A549 (cell line): Measurements from ENCODE around the gene UBE2O. TPM values are rescaled to one million over a fixed set of nuclear protein-coding genes. Genes with fewer than 3 reads are reported as not detected.

Source experiments
- ATAC-seq, 2 experiments: fragments of 200-7000 bp in 1 of 2; fragments of >200 bp in 1 of 2; cut with Nextera tagmentation in 1 of 2; cut with Tn5 transposase in 1 of 2; 3 replicates each; pipeline versions ENCODE4 v1.8.0 to v1.9.1; 2018 to 2020; ENCODE audit warnings: mild to moderate bottlenecking in 1 of 2, moderate library complexity in 1 of 2
- CTCF ChIA-PET: fragments of 300-600 bp; sonication (Branson Sonifier 250); formaldehyde crosslinking; extraction: SDS; loops from one replicate; lab custom pipeline; 2021; ENCODE audit warnings: antibody characterized with exemption, inconsistent platforms; lab: Yijun Ruan, JAX
- POLR2A ChIA-PET: fragments of 350-600 bp; formaldehyde crosslinking; extraction: SDS; loops from one replicate; lab custom pipeline; 2021; ENCODE audit warnings: antibody characterized with exemption, inconsistent platforms; lab: Yijun Ruan, JAX
- DNase-seq, 2 experiments: peaks; one replicate each; pipeline versions ENCODE4 v3.0.0 to v3.0.0-alpha.2; 2011 to 2016; ENCODE audit warnings: low read depth in 1 of 2, low spot score in 1 of 2
- FAIRE-seq: peaks from 2 replicates; lab custom pipeline; 2011; peaks lifted over from hg19 to GRCh38; lab: Jason Lieb, UNC
- H3K27ac ChIP-seq, 2 experiments: fragments of >200 bp; sonication (Bioruptor Twin); formaldehyde crosslinking; 3 replicates each; pipeline ENCODE4 v1.5.1; 2016 to 2017
- H3K4me1 ChIP-seq: fragments of >200 bp; sonication (Bioruptor Twin); formaldehyde crosslinking; 3 replicates; pipeline ENCODE4 v1.6.1; 2016
- H3K4me2 ChIP-seq: fragments of >200 bp; sonication (Bioruptor Twin); formaldehyde crosslinking; 3 replicates; pipeline ENCODE4 v1.6.1; 2016
- H3K4me3 ChIP-seq: fragments of >200 bp; sonication (Bioruptor Twin); formaldehyde crosslinking; 3 replicates; pipeline ENCODE4 v1.5.1; 2016
- H3K9me3 ChIP-seq: fragments of >200 bp; sonication (Bioruptor Twin); formaldehyde crosslinking; 3 replicates; pipeline ENCODE4 v1.6.1; 2016
- BHLHE40 ChIP-seq: IDR thresholded peaks from 2 replicates; pipeline ENCODE4 v1.6.1; 2012; ENCODE audit warnings: low read depth, low read length, inconsistent platforms
- CBX8 ChIP-seq: fragments of 200-600 bp; sonication (generic); IDR thresholded peaks from 2 replicates; pipeline ENCODE4 v1.6.1; 2016
- CEBPB ChIP-seq, 2 experiments: fragments of >200 bp in 1 of 2; sonication (Bioruptor Twin) in 1 of 2; formaldehyde crosslinking in 1 of 2; IDR thresholded peaks; 2 replicates each; pipeline ENCODE4 v1.6.1; 2012 to 2016
- CHD2 ChIP-seq: fragments of 150-350 bp; IDR thresholded peaks from 2 replicates; pipeline ENCODE4 v1.6.1; 2014; ENCODE audit warnings: low read length; ENCODE audit not compliant: partially characterized antibody
- E2F6 ChIP-seq: IDR thresholded peaks from 2 replicates; pipeline ENCODE4 v1.6.1; 2012; ENCODE audit warnings: low read depth, borderline replicate concordance
- EHF ChIP-seq: fragments of 250-450 bp; sonication (Bioruptor Pico); IDR thresholded peaks from 2 replicates; pipeline ENCODE4 v1.5.0; 2020; ENCODE audit warnings: mild to moderate bottlenecking
- ESRRA ChIP-seq: fragments of 150-350 bp; IDR thresholded peaks from 2 replicates; pipeline ENCODE4 v1.6.1; 2014; ENCODE audit warnings: mild to moderate bottlenecking, low read length, borderline replicate concordance
- FOSB ChIP-seq: fragments of 250-450 bp; sonication (Bioruptor Pico); IDR thresholded peaks from 2 replicates; pipeline ENCODE4 v1.5.0; 2020; ENCODE audit warnings: mild to moderate bottlenecking, moderate library complexity
- HEYL ChIP-seq: fragments of 250-450 bp; sonication (Bioruptor Pico); IDR thresholded peaks from 2 replicates; pipeline ENCODE4 v1.8.0; 2021; ENCODE audit warnings: mild to moderate bottlenecking, moderate library complexity
- HOXA7 ChIP-seq: fragments of 250-450 bp; sonication (Bioruptor Pico); IDR thresholded peaks from 2 replicates; pipeline ENCODE4 v1.5.0; 2020; ENCODE audit warnings: mild to moderate bottlenecking, moderate library complexity
- JUNB ChIP-seq: fragments of >200 bp; sonication (Bioruptor Twin); formaldehyde crosslinking; IDR thresholded peaks from 2 replicates; pipeline ENCODE4 v1.6.1; 2016
- KDM1A ChIP-seq: fragments of 200-600 bp; sonication (generic); IDR thresholded peaks from 2 replicates; pipeline ENCODE4 v1.6.1; 2016; ENCODE audit warnings: low read depth, mild to moderate bottlenecking
- KDM5A ChIP-seq: fragments of 200-600 bp; sonication (generic); IDR thresholded peaks from 2 replicates; pipeline ENCODE4 v1.6.1; 2016; ENCODE audit warnings: antibody characterized with exemption, mild to moderate bottlenecking
- MAFK ChIP-seq: fragments of 450-650 bp; IDR thresholded peaks from 2 replicates; pipeline ENCODE4 v1.6.1; 2014; ENCODE audit not compliant: partially characterized antibody
- MAX ChIP-seq: IDR thresholded peaks from 2 replicates; pipeline ENCODE4 v1.6.1; 2012
- MYC ChIP-seq: IDR thresholded peaks from 2 replicates; pipeline ENCODE4 v1.6.1; 2012; ENCODE audit warnings: mild to moderate bottlenecking, inconsistent platforms, low read length, improper control_type of control experiment, borderline replicate concordance
- NR3C1 ChIP-seq: fragments of >200 bp; sonication (Bioruptor Twin); formaldehyde crosslinking; IDR thresholded peaks from 3 replicates; pipeline ENCODE4 v1.6.1; 2017
- PBX3 ChIP-seq: IDR thresholded peaks from 2 replicates; pipeline ENCODE4 v1.6.1; 2012
- RARB ChIP-seq: fragments of 250-450 bp; sonication (Bioruptor Pico); IDR thresholded peaks from 2 replicates; pipeline ENCODE4 v1.8.0; 2021; ENCODE audit warnings: mild to moderate bottlenecking, moderate library complexity
- RCOR1 ChIP-seq: fragments of 150-350 bp; IDR thresholded peaks from 2 replicates; pipeline ENCODE4 v1.6.1; 2014; ENCODE audit warnings: antibody characterized with exemption, low read length, low read depth
- WGBS: methylation state at CpG from one replicate; pipeline ENCODE4 v1.1.6; 2017; ENCODE audit errors: missing lambda C conversion rate; 5-methylcytosine and 5-hydroxymethylcytosine counted together
- polyA plus RNA-seq, 4 experiments: library from polyadenylated mRNA; depleted of rRNA in 3 of 4; stranded (reverse); fragments of >200 nt; fragmentation: RNase III in 1 of 4; extraction: RNeasy Plus Mini Kit Qiagen cat#74134 plus additional on column Dnase treatment in 1 of 4; gene quantifications; 2 replicates in 3 of 4; 3 replicates in 1 of 4; pipeline ENCODE4 v1.2.3, GENCODE V29; 2011 to 2017
- TF ChIP-seq, protein P1 (sequence below): fragments of 250-450 bp; sonication (Bioruptor Pico); IDR thresholded peaks from 2 replicates; pipeline ENCODE4 v1.5.0; 2021; ENCODE audit warnings: mild to moderate bottlenecking, moderate library complexity, borderline replicate concordance
- TF ChIP-seq, protein P2 (sequence below): fragments of >200 bp; sonication (Bioruptor Twin); formaldehyde crosslinking; IDR thresholded peaks from 3 replicates; pipeline ENCODE4 v1.6.1; 2016

UBE2O gene
- polyA plus RNA-seq, 2 of the 4 experiments (the other 2 are of a cell fraction): 22.0 to 25.7 TPM

GRCh38 chr17:76462556-76463290 is 9.8 kb upstream of the UBE2O start:
- ChIA-PET POLR2A (no interaction called here), CTCF (interaction anchor here (0.6 to 64.5 kb wide), 8 partner anchors 0 to 251 kb away, joined by 3 to 1994 read pairs (median 14); partner anchors contain the start of genes AANAT, MXRA7, RHBDF2 and UBE2O)
- DNase-seq: no peak
- Histone ChIP-seq H3K27ac (no peak overlapping the region), H3K4me3 (no peak overlapping the region), H3K9me3 (no peaks in the 10 kb centered on the region), H3K4me2 (no peak overlapping the region), H3K4me1 (no peaks in the 10 kb centered on the region)
- 71% methylated on average over 21 of the region's 24 CpGs for WGBS
- FAIRE-seq: no peak
- ATAC-seq: no peak
- TF ChIP-seq EHF (CRISPR knock-in tag) (no peak), E2F6 (no peak), MYC (no peak), RARB (CRISPR knock-in tag) (no peak), CHD2 (no peak), MAX (no peak), PBX3 (no peak), FOSB (CRISPR knock-in tag) (no peak), MAFK (no peak), RCOR1 (no peak), HEYL (CRISPR knock-in tag) (no peak), NR3C1 (no peak), CEBPB (IDR thresholded peaks at IDR 0.05) (no peak), CBX8 (no peak), KDM1A (no peak), ESRRA (no peak), KDM5A (no peak), HOXA7 (CRISPR knock-in tag) (no peak), JUNB (no peak)
- TF ChIP-seq, protein P1, sequence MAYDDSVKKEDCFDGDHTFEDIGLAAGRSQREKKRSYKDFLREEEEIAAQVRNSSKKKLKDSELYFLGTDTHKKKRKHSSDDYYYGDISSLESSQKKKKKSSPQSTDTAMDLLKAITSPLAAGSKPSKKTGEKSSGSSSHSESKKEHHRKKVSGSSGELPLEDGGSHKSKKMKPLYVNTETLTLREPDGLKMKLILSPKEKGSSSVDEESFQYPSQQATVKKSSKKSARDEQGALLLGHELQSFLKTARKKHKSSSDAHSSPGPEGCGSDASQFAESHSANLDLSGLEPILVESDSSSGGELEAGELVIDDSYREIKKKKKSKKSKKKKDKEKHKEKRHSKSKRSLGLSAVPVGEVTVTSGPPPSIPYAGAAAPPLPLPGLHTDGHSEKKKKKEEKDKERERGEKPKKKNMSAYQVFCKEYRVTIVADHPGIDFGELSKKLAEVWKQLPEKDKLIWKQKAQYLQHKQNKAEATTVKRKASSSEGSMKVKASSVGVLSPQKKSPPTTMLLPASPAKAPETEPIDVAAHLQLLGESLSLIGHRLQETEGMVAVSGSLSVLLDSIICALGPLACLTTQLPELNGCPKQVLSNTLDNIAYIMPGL: no peak

GRCh38 chr17:76461765-76462555 is 9.0 kb upstream of the UBE2O start:
- ATAC-seq: 0 out of 6 replicates have a peak, but pooled peaks of 1 of the 2 experiments have one; percentile 7
- POLR2A ChIA-PET: no interaction called here

More at GRCh38 chr17:76461765-76462555, 9.0 kb upstream of the UBE2O start:
- WGBS: 81% methylated on average over 11 of the region's 11 CpGs
- Histone ChIP-seq H3K4me2 (no peak overlapping the region), H3K4me1 (no peaks in the 10 kb centered on the region), H3K9me3 (no peaks in the 10 kb centered on the region), H3K27ac (no peak overlapping the region), H3K4me3 (no peak overlapping the region)
- CTCF ChIA-PET: interaction anchor here (1.1 to 64.5 kb wide), 8 partner anchors 1 to 250 kb away, joined by 3 to 1994 read pairs (median 14); partner anchors contain the start of genes AANAT, MXRA7, RHBDF2 and UBE2O
- DNase-seq (no peak), FAIRE-seq (no peak)
- TF ChIP-seq, protein P2, sequence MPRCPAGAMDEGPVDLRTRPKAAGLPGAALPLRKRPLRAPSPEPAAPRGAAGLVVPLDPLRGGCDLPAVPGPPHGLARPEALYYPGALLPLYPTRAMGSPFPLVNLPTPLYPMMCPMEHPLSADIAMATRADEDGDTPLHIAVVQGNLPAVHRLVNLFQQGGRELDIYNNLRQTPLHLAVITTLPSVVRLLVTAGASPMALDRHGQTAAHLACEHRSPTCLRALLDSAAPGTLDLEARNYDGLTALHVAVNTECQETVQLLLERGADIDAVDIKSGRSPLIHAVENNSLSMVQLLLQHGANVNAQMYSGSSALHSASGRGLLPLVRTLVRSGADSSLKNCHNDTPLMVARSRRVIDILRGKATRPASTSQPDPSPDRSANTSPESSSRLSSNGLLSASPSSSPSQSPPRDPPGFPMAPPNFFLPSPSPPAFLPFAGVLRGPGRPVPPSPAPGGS: no peak
- TF ChIP-seq BHLHE40: no peak
